BLaER1 treated with 17β-estradiol and CSF1 and Interleukin-3, amounts not matched to agents 10 nM and 100 nM (cell line): ENCODE data around the gene PSMD2.

Experiments used
- H3K27ac ChIP-seq, 11 experiments: shearing (Covaris generic); formaldehyde crosslinking; 2 replicates each; pipeline ENCODE4 v1.8.1; 2022
- H3K27me3 ChIP-seq, 11 experiments: shearing (Covaris generic); formaldehyde crosslinking; 2 replicates each; pipeline ENCODE4 v1.8.1; 2022
- H3K36me3 ChIP-seq, 11 experiments: shearing (Covaris generic); formaldehyde crosslinking; 2 replicates each; pipeline ENCODE4 v1.8.1; 2022
- H3K4me1 ChIP-seq, 10 experiments: shearing (Covaris generic); formaldehyde crosslinking; 2 replicates each; pipeline ENCODE4 v1.8.1; 2022
- H3K4me2 ChIP-seq, 11 experiments: shearing (Covaris generic); formaldehyde crosslinking; 2 replicates each; pipeline ENCODE4 v1.8.1; 2022
- H3K4me3 ChIP-seq, 10 experiments: shearing (Covaris generic); formaldehyde crosslinking; 2 replicates each; pipeline ENCODE4 v1.8.1; 2022
- H3K9ac ChIP-seq, 11 experiments: shearing (Covaris generic); formaldehyde crosslinking; 2 replicates each; pipeline ENCODE4 v1.8.1; 2022
- H3K9me3 ChIP-seq, 11 experiments: shearing (Covaris generic); formaldehyde crosslinking; replicated peaks in 1 of 11; 2 replicates each; pipeline ENCODE4 v1.8.1; 2022
- H4K20me1 ChIP-seq, 11 experiments: shearing (Covaris generic); formaldehyde crosslinking; 2 replicates each; pipeline ENCODE4 v1.8.1; 2022
- Cebpa-rat ChIP-seq, 11 experiments: shearing (Covaris generic); IDR thresholded peaks; 2 replicates each; pipeline ENCODE4 v1.8.1; 2022

PSMD2 gene

DNA sequence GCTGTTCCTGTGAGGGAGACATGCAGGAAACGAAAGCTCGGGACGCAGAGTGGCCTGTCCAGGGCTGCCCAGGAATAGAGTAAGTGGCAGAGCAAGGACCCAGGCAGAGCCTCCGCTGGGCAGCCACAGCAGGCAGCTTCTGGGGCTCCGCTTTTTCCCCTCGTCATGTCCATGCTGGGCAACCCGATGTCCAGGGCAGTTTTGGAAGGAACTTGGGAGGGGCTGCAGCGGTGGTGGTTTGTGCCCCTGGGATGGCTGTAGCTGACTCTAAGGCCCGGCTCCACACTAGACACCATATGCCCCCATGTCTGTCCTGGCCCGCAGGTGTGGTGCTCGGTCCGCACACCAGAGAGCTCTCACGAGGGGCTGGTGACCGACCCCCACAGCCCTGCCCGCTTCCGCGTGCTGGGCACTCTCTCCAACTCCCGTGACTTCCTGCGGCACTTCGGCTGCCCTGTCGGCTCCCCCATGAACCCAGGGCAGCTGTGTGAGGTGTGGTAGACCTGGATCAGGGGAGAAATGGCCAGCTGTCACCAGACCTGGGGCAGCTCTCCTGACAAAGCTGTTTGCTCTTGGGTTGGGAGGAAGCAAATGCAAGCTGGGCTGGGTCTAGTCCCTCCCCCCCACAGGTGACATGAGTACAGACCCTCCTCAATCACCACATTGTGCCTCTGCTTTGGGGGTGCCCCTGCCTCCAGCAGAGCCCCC lies 7.1 kb upstream of the PSMD2 start:
- no peaks in the 10 kb centered on the region for H3K4me1 ChIP-seq
- H4K20me1 ChIP-seq = no peaks in the 10 kb centered on the region
- no peak overlapping the region for H3K4me2 ChIP-seq
- no peak overlapping the region for H3K4me3 ChIP-seq
- H3K27ac ChIP-seq = no peak overlapping the region
- no peaks in the 10 kb centered on the region for H3K27me3 ChIP-seq
- TF ChIP-seq Cebpa-rat (IDR thresholded peaks at IDR 0.05) = no peak
- H3K36me3 ChIP-seq = no peaks in the 10 kb centered on the region
- no peaks in the 10 kb centered on the region for H3K9me3 ChIP-seq
- H3K9ac ChIP-seq = 0 out of 22 replicates have a peak overlapping the region, but pooled peaks of 1 of the 11 experiments have one; percentile 30

DNA sequence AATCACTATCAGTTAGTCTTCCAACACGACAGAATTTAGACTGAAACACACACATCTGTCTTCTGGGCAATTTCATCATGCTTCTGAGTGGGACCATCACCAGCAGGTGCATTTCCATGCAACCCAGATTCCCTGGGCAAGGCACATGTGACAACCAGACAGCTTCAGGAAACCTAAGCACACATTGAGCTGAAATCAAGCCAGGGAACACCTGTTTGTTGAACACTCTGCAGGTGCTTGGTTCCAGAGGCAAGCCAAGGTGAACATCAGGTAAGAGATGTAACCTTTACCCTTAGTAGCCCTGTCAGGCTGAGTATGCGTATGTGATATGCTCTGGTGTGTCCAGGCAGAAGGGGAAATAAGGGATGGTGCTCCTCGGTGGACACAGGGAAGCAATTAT lies 3.3 kb upstream of the PSMD2 start:
- H4K20me1 ChIP-seq = peaks cover 6 to 16% (median 14%) of the 10 kb centered on the region in 11 experiments; a peak in 18 of 22 replicates

DNA sequence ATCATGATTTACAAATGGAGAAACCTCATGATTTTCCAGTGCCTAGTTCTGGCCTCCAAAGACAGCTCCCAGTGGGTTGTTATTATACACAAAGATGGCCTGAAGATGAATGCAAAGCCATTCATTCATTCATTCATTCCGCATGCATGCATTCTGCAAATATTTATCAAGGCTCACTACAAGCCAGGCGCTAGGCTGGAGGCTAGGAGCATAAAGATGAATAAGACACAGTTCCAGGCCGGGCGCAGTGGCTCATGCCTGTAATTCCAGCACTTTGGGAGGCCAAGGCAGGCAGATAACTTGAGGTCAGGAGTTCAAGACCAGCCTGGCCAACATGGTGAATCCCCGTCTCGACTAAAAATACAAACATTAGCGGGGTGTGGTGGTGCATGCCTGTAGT lies 2.4 kb upstream of the PSMD2 start:
- Histone ChIP-seq H3K9me3 (no peaks in the 10 kb centered on the region), H3K9ac (no peak overlapping the region), H3K36me3 (peaks cover 10 to 19% (median 16%) of the 10 kb centered on the region in 11 experiments), H3K27ac (no peak overlapping the region), H3K4me3 (no peak overlapping the region), H3K27me3 (no peaks in the 10 kb centered on the region), H3K4me2 (no peak overlapping the region), H4K20me1 (peaks cover 6 to 25% (median 22%) of the 10 kb centered on the region in 11 experiments; a peak in 19 of 22 replicates), H3K4me1 (peaks cover 13 to 24% (median 22%) of the 10 kb centered on the region in 10 experiments)
- TF ChIP-seq Cebpa-rat (IDR thresholded peaks at IDR 0.05) = no peak

More for the DNA sequence above, 3.3 kb upstream of the PSMD2 start:
- Histone ChIP-seq H3K9me3 (no peaks in the 10 kb centered on the region), H3K36me3 (peaks cover 2 to 11% (median 8%) of the 10 kb centered on the region in 11 experiments), H3K9ac (no peak overlapping the region), H3K27me3 (no peaks in the 10 kb centered on the region), H3K4me2 (no peak overlapping the region), H3K27ac (no peak overlapping the region), H3K4me3 (no peak overlapping the region), H3K4me1 (peaks cover 9 to 18% (median 16%) of the 10 kb centered on the region in 10 experiments)
- TF ChIP-seq Cebpa-rat (IDR thresholded peaks at IDR 0.05) = no peak

DNA sequence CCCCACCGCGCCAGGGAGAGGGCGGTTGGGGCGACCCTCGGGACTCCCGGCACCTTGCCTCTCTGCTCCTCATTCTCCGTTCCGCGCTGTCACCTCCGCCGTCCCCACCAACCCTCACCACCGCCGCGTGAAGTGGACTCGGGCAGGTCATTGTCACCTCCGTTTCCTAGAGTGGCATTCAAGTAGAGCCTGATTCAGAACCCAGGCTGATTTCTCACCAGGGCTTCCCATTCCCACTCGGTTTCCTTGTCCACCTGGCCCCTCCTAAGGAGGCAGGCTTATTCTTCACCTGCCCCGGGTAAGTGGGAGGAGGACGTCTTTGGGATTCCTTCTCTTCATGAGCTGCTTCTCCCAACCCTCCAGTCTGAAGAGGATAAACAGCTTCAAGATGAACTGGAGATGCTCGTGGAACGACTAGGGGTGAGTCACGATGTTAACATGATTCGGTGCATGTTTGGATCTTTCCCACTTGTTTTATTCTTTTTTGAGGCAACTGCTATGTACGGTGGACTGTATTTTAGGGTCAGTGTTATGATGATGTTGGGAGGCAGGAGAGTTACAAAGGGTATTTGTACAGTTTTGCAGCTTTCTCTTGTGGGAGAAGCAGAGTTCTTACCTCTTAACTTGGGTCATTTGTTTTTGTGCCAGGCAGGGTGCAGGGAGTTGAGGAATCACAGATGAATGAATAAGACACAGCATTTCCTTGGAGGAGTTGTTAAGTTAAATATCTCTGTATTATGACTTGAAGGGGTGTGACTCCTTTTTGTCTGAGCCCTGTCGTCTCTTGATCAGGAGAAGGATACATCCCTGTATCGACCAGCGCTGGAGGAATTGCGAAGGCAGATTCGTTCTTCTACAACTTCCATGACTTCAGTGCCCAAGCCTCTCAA lies 692 bp downstream of the PSMD2 start:
- H3K27ac ChIP-seq = peak overlapping the region; percentile 67 to 93 (median 83)

DNA sequence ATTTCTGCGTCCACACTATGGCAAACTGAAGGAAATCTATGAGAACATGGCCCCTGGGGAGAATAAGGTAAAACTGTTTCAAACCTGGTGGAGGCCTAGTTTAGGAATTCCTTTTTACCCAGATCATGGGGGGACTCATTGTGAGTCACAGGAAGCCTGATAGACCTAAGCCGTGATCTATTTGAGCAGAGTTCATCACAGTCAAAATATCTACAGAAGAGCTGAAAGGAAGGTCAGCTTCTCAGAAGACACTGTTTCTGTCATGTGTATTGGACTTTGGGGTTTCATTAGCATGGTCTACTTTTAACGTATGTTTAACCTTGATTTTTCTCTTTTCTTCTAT lies 1.3 kb downstream of the PSMD2 start:
- no peak for TF ChIP-seq Cebpa-rat (IDR thresholded peaks at IDR 0.05)
- Histone ChIP-seq H4K20me1 (peaks cover 6 to 62% (median 54%) of the 10 kb centered on the region in 11 experiments; a peak in 20 of 22 replicates), H3K4me2 (peak overlapping the region; percentile 88 to 99 (median 92)), H3K4me1 (peaks cover 13 to 27% (median 22%) of the 10 kb centered on the region in 10 experiments), H3K27me3 (no peaks in the 10 kb centered on the region), H3K9ac (peak overlapping the region; percentile 82 to 98 (median 93)), H3K36me3 (peaks cover 48 to 56% (median 53%) of the 10 kb centered on the region in 11 experiments), H3K27ac (peak overlapping the region in 4 of 11 experiments; percentile 73 to 93 (median 83); a peak in 8 of 22 replicates), H3K9me3 (no peaks in the 10 kb centered on the region), H3K4me3 (peak overlapping the region; percentile 77 to 98 (median 86))

More for the DNA sequence above, 692 bp downstream of the PSMD2 start:
- Histone ChIP-seq H3K9me3 (no peaks in the 10 kb centered on the region), H3K4me3 (peak overlapping the region; percentile 77 to 98 (median 86)), H3K27me3 (no peaks in the 10 kb centered on the region), H3K36me3 (peaks cover 42 to 50% (median 47%) of the 10 kb centered on the region in 11 experiments), H3K4me2 (peak overlapping the region; percentile 88 to 99 (median 92)), H3K4me1 (peaks cover 13 to 27% (median 22%) of the 10 kb centered on the region in 10 experiments), H3K9ac (peak overlapping the region; percentile 82 to 98 (median 93)), H4K20me1 (peaks cover 6 to 56% (median 52%) of the 10 kb centered on the region in 11 experiments; a peak in 20 of 22 replicates)
- TF ChIP-seq Cebpa-rat (IDR thresholded peaks at IDR 0.05) = no peak

DNA sequence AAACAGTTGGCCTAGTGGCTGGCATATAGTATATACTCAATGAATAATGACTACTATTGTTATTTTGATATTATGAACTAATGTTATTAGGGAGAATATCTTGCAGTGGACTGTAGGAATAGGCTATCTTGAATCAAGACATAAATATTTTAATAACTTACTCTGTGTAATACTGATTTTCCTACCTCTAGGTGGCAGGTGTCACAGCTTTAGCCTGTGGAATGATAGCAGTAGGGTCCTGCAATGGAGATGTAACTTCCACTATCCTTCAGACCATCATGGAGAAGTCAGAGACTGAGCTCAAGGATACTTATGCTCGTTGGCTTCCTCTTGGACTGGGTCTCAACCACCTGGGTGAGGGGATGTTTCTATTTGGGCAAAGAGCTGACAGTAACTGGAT lies 6.5 kb downstream of the PSMD2 start:
- Histone ChIP-seq H3K4me2 (no peak overlapping the region), H4K20me1 (peaks cover 0 to 83% (median 64%) of the 10 kb centered on the region in 11 experiments; a peak in 20 of 22 replicates), H3K9ac (no peak overlapping the region), H3K36me3 (peaks cover 87 to 98% (median 94%) of the 10 kb centered on the region in 11 experiments), H3K27me3 (no peaks in the 10 kb centered on the region), H3K9me3 (no peaks in the 10 kb centered on the region), H3K4me3 (no peak overlapping the region), H3K27ac (no peak overlapping the region), H3K4me1 (peaks cover 4 to 15% (median 8%) of the 10 kb centered on the region in 10 experiments)
- no peak for TF ChIP-seq Cebpa-rat (IDR thresholded peaks at IDR 0.05)

DNA sequence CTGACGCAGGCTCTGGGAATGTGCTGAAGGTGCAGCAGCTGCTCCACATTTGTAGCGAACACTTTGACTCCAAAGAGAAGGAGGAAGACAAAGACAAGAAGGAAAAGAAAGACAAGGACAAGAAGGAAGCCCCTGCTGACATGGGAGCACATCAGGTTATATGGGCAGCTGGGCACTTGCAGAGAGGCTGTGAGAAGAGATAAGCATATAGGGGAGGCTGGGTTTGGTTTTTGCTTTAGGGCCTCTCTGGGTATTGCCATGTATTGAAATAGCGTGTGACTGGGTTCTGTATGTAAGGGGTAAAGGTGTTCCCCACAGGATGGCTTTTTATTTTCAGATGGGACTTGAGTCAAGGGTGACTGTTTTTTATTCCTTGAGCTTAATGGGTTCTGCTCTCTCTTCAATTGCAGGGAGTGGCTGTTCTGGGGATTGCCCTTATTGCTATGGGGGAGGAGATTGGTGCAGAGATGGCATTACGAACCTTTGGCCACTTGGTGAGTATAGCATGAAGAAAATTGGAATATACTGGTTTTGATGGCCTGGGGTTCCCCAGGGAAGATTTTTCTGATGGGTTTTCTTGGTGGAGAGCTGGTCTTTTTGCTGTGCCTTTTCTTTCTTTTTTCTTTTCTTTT lies 7.4 kb downstream of the PSMD2 start:
- Histone ChIP-seq H4K20me1 (peaks cover 0 to 75% (median 56%) of the 10 kb centered on the region in 11 experiments; a peak in 19 of 22 replicates), H3K27ac (no peak overlapping the region), H3K27me3 (no peaks in the 10 kb centered on the region), H3K4me2 (no peak overlapping the region), H3K4me1 (peaks cover 0 to 6% (median under 1%) of the 10 kb centered on the region in 10 experiments; a peak in 7 of 20 replicates), H3K4me3 (no peak overlapping the region), H3K9ac (0 out of 22 replicates have a peak overlapping the region, but pooled peaks of 1 of the 11 experiments have one; percentile 19), H3K9me3 (no peaks in the 10 kb centered on the region), H3K36me3 (peaks cover 78 to 89% (median 86%) of the 10 kb centered on the region in 11 experiments)
- no peak for TF ChIP-seq Cebpa-rat (IDR thresholded peaks at IDR 0.05)

DNA sequence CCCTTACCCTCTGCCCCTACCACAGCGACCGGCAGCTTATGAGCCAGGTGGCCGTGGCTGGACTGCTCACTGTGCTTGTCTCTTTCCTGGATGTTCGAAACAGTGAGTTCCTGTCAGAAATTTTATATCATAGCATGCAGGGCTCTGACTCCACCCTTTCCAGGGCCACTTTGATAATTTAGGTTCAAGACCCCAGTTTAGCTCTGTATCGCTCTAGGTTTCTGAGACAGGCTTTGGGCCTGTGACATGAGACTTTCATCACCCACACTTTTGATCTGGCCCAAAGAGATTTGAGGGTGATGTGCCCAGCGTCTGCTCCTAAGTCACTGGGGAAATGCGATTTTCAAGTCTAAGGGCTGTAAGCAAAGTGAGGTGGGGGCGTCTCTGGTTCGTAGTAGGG lies 8.9 kb downstream of the PSMD2 start:
- Histone ChIP-seq H3K27ac (no peak overlapping the region), H3K9me3 (no peaks in the 10 kb centered on the region), H3K4me2 (no peak overlapping the region), H3K4me1 (no peaks in the 10 kb centered on the region), H3K27me3 (no peaks in the 10 kb centered on the region), H3K36me3 (peaks cover 63 to 75% (median 71%) of the 10 kb centered on the region in 11 experiments), H4K20me1 (peaks cover 0 to 60% (median 41%) of the 10 kb centered on the region in 11 experiments; a peak in 18 of 22 replicates), H3K4me3 (no peak overlapping the region), H3K9ac (peak overlapping the region in 1 of 11 experiments; percentile 6; a peak in 1 of 22 replicates)
- no peak for TF ChIP-seq Cebpa-rat (IDR thresholded peaks at IDR 0.05)
